Transverse colon (tissue), 4 donors: Measurements from ENCODE around the gene TTC39C.

Experiments used
- EP300 ChIP-seq: sonication (generic); formaldehyde crosslinking; IDR thresholded peaks from one replicate; pipeline ENCODE4 v1.6.1; 2017; ENCODE audit warnings: antibody characterized with exemption, low read depth
- POLR2A ChIP-seq: fragments of 450-650 bp; IDR thresholded peaks from one replicate; pipeline ENCODE4 v1.6.1; 2016; ENCODE audit warnings: antibody characterized with exemption, mild to moderate bottlenecking, moderate library complexity
- POLR2AphosphoS5 ChIP-seq, 3 donors: sonication (generic); formaldehyde crosslinking; IDR thresholded peaks; one replicate each; pipeline ENCODE4 v1.6.1; 2016; ENCODE audit warnings: antibody characterized with exemption in 3 of 3
- TF ChIP-seq, protein P1 (sequence below), 5 experiments: fragments of 200-600 bp in 3 of 5; fragments of 450-650 bp in 2 of 5; sonication (generic) in 3 of 5; IDR thresholded peaks; 1 replicate in 2 of 5; 2 replicates in 3 of 5; pipeline ENCODE4 v1.5.1; 2016 to 2017; ENCODE audit warnings: antibody characterized with exemption in 5 of 5, inconsistent platforms in 3 of 5, mild to moderate bottlenecking in 2 of 5, moderate library complexity in 1 of 5

DNA sequence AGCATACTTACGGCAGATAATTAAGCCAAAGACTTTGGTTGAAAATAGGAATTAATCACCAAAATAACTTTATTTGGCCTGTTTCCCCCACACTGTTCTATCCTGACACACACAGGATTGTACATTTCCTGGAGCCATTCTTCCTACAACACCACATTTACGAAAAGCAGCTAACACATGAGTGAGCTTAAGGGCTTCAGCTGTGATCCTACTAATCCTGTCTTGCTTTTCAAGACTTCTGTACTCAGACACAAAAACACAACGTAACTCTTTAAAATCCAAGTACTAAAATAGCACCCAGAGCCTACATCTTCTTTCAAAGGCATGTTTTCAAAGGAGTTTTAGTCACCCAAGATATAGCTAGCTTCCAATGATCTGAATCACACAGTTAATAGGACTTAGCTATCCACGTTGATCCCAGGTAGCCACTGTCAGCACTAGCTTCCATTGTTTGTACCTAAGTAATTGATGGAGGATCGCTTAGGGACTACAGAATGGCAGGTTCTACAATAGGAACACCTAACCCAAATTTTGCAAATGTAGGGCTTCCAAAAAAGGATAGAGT is 42.8 kb upstream of the TTC39C start:
- TF ChIP-seq POLR2AphosphoS5 (IDR thresholded peaks at IDR 0.05) (no peak), POLR2A (no peak), EP300 (no peak)
- TF ChIP-seq, protein P1, sequence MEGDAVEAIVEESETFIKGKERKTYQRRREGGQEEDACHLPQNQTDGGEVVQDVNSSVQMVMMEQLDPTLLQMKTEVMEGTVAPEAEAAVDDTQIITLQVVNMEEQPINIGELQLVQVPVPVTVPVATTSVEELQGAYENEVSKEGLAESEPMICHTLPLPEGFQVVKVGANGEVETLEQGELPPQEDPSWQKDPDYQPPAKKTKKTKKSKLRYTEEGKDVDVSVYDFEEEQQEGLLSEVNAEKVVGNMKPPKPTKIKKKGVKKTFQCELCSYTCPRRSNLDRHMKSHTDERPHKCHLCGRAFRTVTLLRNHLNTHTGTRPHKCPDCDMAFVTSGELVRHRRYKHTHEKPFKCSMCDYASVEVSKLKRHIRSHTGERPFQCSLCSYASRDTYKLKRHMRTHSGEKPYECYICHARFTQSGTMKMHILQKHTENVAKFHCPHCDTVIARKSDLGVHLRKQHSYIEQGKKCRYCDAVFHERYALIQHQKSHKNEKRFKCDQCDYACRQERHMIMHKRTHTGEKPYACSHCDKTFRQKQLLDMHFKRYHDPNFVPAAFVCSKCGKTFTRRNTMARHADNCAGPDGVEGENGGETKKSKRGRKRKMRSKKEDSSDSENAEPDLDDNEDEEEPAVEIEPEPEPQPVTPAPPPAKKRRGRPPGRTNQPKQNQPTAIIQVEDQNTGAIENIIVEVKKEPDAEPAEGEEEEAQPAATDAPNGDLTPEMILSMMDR (IDR thresholded peaks at IDR 0.05), result no peak
